ENCODE results near the gene RAB3GAP1. TPM values are rescaled to one million over a fixed set of nuclear protein-coding genes. Genes with fewer than 3 reads are reported as not detected.

The RAB3GAP1 gene
- total RNA-seq, 1 experiment from 2014 or later = 35.8 TPM

- Histone ChIP-seq H3K9me2 (replicated peaks; ENCODE audit: low read length) (no peaks in the 10 kb centered on the region), H3K4me1 (ENCODE audit: insufficient read depth, low read length) (no peaks in the 10 kb centered on the region), H2AFZ (ENCODE audit: low read length) (no peak overlapping the region), H3K79me2 (ENCODE audit: low read length) (no peaks in the 10 kb centered on the region), H3K9me3 (ENCODE audit: low read length) (no peaks in the 10 kb centered on the region), H3K27me3 (ENCODE audit: low read length) (no peaks in the 10 kb centered on the region), H3K4me2 (ENCODE audit: low read length) (no peak overlapping the region), H3F3A (ENCODE audit: low read length, unreplicated experiment) (no peaks in the 10 kb centered on the region), H3K27ac (ENCODE audit: low read length) (no peak overlapping the region), H3K4me3 (ENCODE audit: low read length) (no peak overlapping the region), H4K20me1 (ENCODE audit: low read length) (no peaks in the 10 kb centered on the region), H3K36me3 (ENCODE audit: low read depth, low read length) (no peaks in the 10 kb centered on the region), H3K9ac (ENCODE audit: low read length) (no peak overlapping the region)
- intact Hi-C loops (cut with micrococcal nuclease) = no loop called here
- no peak for ATAC-seq
- no TSS peak for BruUV-seq (replicated peaks)
- TF ChIP-seq CTCF (conservative IDR thresholded peaks at IDR 0.05; ENCODE audit: low read depth, low read length) (no peak), EZH2phosphoT487 (IDR thresholded peaks at IDR 0.05; ENCODE audit: borderline replicate concordance, low read length) (no peak), EZH2 (IDR thresholded peaks at IDR 0.05; ENCODE audit: low read length, unreplicated experiment) (no peak)
- ChIA-PET CTCF (no interaction called here), POLR2A (ENCODE audit: unreplicated experiment) (no interaction called here)
- DNase-seq = no peak
Measured at GRCh38 chr2:135203944-135204343, 151.9 kb downstream of the RAB3GAP1 start.

GRCh38 chr2:135208016-135208415, 155.9 kb downstream of the RAB3GAP1 start:
- Histone ChIP-seq H2AFZ (ENCODE audit: low read length) (no peak overlapping the region), H3K4me3 (ENCODE audit: low read length) (no peak overlapping the region), H4K20me1 (ENCODE audit: low read length) (no peaks in the 10 kb centered on the region), H3K36me3 (ENCODE audit: low read depth, low read length) (no peaks in the 10 kb centered on the region), H3K27ac (ENCODE audit: low read length) (no peak overlapping the region), H3K79me2 (ENCODE audit: low read length) (no peaks in the 10 kb centered on the region), H3K27me3 (ENCODE audit: low read length) (no peaks in the 10 kb centered on the region), H3F3A (ENCODE audit: low read length, unreplicated experiment) (no peaks in the 10 kb centered on the region), H3K4me2 (ENCODE audit: low read length) (no peak overlapping the region), H3K9me3 (ENCODE audit: low read length) (no peaks in the 10 kb centered on the region), H3K9ac (ENCODE audit: low read length) (no peak overlapping the region), H3K9me2 (replicated peaks; ENCODE audit: low read length) (no peaks in the 10 kb centered on the region), H3K4me1 (ENCODE audit: insufficient read depth, low read length) (no peaks in the 10 kb centered on the region)
- no peak for DNase-seq
- TF ChIP-seq EZH2 (IDR thresholded peaks at IDR 0.05; ENCODE audit: low read length, unreplicated experiment) (no peak), EZH2phosphoT487 (IDR thresholded peaks at IDR 0.05; ENCODE audit: borderline replicate concordance, low read length) (no peak), CTCF (conservative IDR thresholded peaks at IDR 0.05; ENCODE audit: low read depth, low read length) (no peak)
- ChIA-PET POLR2A (ENCODE audit: unreplicated experiment) (no interaction called here), CTCF (no interaction called here)
- no TSS peak for BruUV-seq (replicated peaks)
- no peak for ATAC-seq
- intact Hi-C loops (cut with micrococcal nuclease) = no loop called here

GRCh38 chr2:135212757-135213156, 160.7 kb downstream of the RAB3GAP1 start:
- H3K27me3 ChIP-seq (ENCODE audit: low read length) = no peaks in the 10 kb centered on the region
- H3F3A ChIP-seq (ENCODE audit: low read length, unreplicated experiment) = no peaks in the 10 kb centered on the region
- no peaks in the 10 kb centered on the region for H3K4me1 ChIP-seq (ENCODE audit: insufficient read depth, low read length)
- intact Hi-C loops (cut with micrococcal nuclease) = no loop called here
- no peaks in the 10 kb centered on the region for H3K9me2 ChIP-seq (replicated peaks; ENCODE audit: low read length)
- ChIA-PET POLR2A (ENCODE audit: unreplicated experiment) (no interaction called here), CTCF (no interaction called here)
- H2AFZ ChIP-seq (ENCODE audit: low read length) = no peak overlapping the region
- H3K9me3 ChIP-seq (ENCODE audit: low read length) = no peaks in the 10 kb centered on the region
- BruUV-seq (replicated peaks) = no TSS peak
- no peak overlapping the region for H3K4me3 ChIP-seq (ENCODE audit: low read length)
- no peak overlapping the region for H3K27ac ChIP-seq (ENCODE audit: low read length)
- H3K9ac ChIP-seq (ENCODE audit: low read length) = no peak overlapping the region
- no peaks in the 10 kb centered on the region for H4K20me1 ChIP-seq (ENCODE audit: low read length)
- H3K36me3 ChIP-seq (ENCODE audit: low read depth, low read length) = no peaks in the 10 kb centered on the region
- DNase-seq = no peak
- no peak for ATAC-seq
- H3K79me2 ChIP-seq (ENCODE audit: low read length) = no peaks in the 10 kb centered on the region
- no peak for TF ChIP-seq EZH2phosphoT487 (IDR thresholded peaks at IDR 0.05; ENCODE audit: borderline replicate concordance, low read length)
- no peak overlapping the region for H3K4me2 ChIP-seq (ENCODE audit: low read length)
